HepG2 (cell line): Measurements from ENCODE around the gene RMND5A. TPM values are rescaled to one million over a fixed set of nuclear protein-coding genes. Genes with fewer than 3 reads are reported as not detected.

Experiments used
- ARID2 ChIP-seq: sonication (generic); formaldehyde crosslinking; IDR thresholded peaks from 2 replicates; pipeline ENCODE4 v1.8.1; 2022; ENCODE audit warnings: mild to moderate bottlenecking, missing genetic modification reagents, borderline replicate concordance
- HOXA7 ChIP-seq: sonication (generic); formaldehyde crosslinking; IDR thresholded peaks from 2 replicates; pipeline ENCODE4 v1.8.1; 2022; ENCODE audit warnings: mild to moderate bottlenecking, missing genetic modification reagents, moderate library complexity
- KAT7 ChIP-seq: IDR thresholded peaks from 2 replicates; pipeline ENCODE4 v1.6.1; 2018; ENCODE audit warnings: borderline replicate concordance, missing compliant biosample characterization
- KLF16 ChIP-seq, 2 experiments: sonication (generic) in 1 of 2; formaldehyde crosslinking in 1 of 2; IDR thresholded peaks; 2 replicates each; pipeline versions ENCODE4 v1.6.1 to v1.8.0; 2016 to 2023; ENCODE audit warnings: missing genetic modification reagents in 2 of 2, missing compliant biosample characterization in 1 of 2
- RERE ChIP-seq: IDR thresholded peaks from 2 replicates; pipeline ENCODE4 v1.6.1; 2016; ENCODE audit warnings: low read depth, missing genetic modification reagents, missing compliant biosample characterization
- SRSF4 ChIP-seq: fragments of 200-400 bp; formaldehyde crosslinking; IDR thresholded peaks from one replicate; pipeline ENCODE4 v1.6.1; 2018; ENCODE audit warnings: mild to moderate bottlenecking, low read depth, low read length, moderate library complexity; ENCODE audit not compliant: poor library complexity, severe bottlenecking
- THYN1 ChIP-seq: sonication (generic); formaldehyde crosslinking; IDR thresholded peaks from 2 replicates; pipeline ENCODE4 v1.8.1; 2023; ENCODE audit warnings: low read depth, mild to moderate bottlenecking, moderate library complexity, missing genetic modification reagents, borderline replicate concordance
- ZFY ChIP-seq: sonication (generic); formaldehyde crosslinking; IDR thresholded peaks from 2 replicates; pipeline ENCODE4 v1.4.0; 2020; ENCODE audit warnings: missing genetic modification reagents
- ZGPAT ChIP-seq: IDR thresholded peaks from 2 replicates; pipeline ENCODE4 v1.6.1; 2016; ENCODE audit warnings: mild to moderate bottlenecking
- ZKSCAN8 ChIP-seq: IDR thresholded peaks from 2 replicates; pipeline ENCODE4 v1.6.1; 2016; ENCODE audit warnings: borderline replicate concordance, missing genetic modification reagents, missing compliant biosample characterization
- ZNF253 ChIP-seq: sonication (generic); formaldehyde crosslinking; IDR thresholded peaks from 2 replicates; pipeline ENCODE4 v1.8.0; 2022; ENCODE audit warnings: mild to moderate bottlenecking, missing genetic modification reagents, borderline replicate concordance
- ZNF644 ChIP-seq: IDR thresholded peaks from 2 replicates; pipeline ENCODE4 v1.6.1; 2016; ENCODE audit warnings: low read depth
- ZNF646 ChIP-seq: sonication (generic); formaldehyde crosslinking; IDR thresholded peaks from 2 replicates; pipeline ENCODE4 v1.9.0; 2021; ENCODE audit warnings: mild to moderate bottlenecking, missing genetic modification reagents
- ZNF678 ChIP-seq: sonication (generic); formaldehyde crosslinking; IDR thresholded peaks from 2 replicates; pipeline ENCODE4 v1.4.0; 2020; ENCODE audit warnings: mild to moderate bottlenecking, missing genetic modification reagents
- ZNF724P ChIP-seq: sonication (generic); formaldehyde crosslinking; IDR thresholded peaks from 2 replicates; pipeline ENCODE4 v1.8.0; 2022; ENCODE audit warnings: missing genetic modification reagents, borderline replicate concordance
- polyA plus RNA-seq, 8 experiments: library from polyadenylated mRNA; depleted of rRNA in 3 of 8; stranded (reverse) in 7 of 8; unstranded in 1 of 8; fragments of >200 nt; fragmentation: Illumina TruSeq in 4 of 8; extraction: Trizol in 4 of 8; gene quantifications; 2 replicates each; pipeline versions ENCODE4 v1.2.1 to v1.2.3, GENCODE V29; 2011 to 2016; ENCODE audit warnings: low read depth in 4 of 8, missing spikeins in 1 of 8, mixed read lengths in 1 of 8; ENCODE audit not compliant: insufficient read depth in 1 of 8
- total RNA-seq, 5 experiments: library from RNA; depleted of rRNA; stranded (reverse); fragments of >200 nt; fragmentation: Illumina TruSeq; extraction: Trizol; gene quantifications; 2 replicates each; pipeline ENCODE4 v1.2.3, GENCODE V29; 2016; ENCODE audit warnings: low read depth in 1 of 5

Gene RMND5A
- total and polyA plus RNA-seq, 2 of the 13 experiments (the other 11 are each of a cell fraction or from before 2014, with no cell fraction given): 31.0 to 66.4 TPM

GRCh38 chr2:86808315-86809161, 88.4 kb downstream of the RMND5A start (continued):
- no peak for TF ChIP-seq ZNF646
- TF ChIP-seq SRSF4: no peak
- no peak for TF ChIP-seq ZNF253 (CRISPR knock-in tag)
- TF ChIP-seq ZNF644 (CRISPR knock-in tag): no peak
- TF ChIP-seq KLF16 (CRISPR knock-in tag; IDR thresholded peaks at IDR 0.05): peak in 1 of 2 experiments; percentile 79; a peak in 1 of 4 replicates
- TF ChIP-seq KAT7 (CRISPR knock-in tag): peak; percentile 32; the same call in 1 of the 2 replicates
- 0 out of 2 replicates have a peak, but pooled peaks have one; percentile 29 for TF ChIP-seq ZFY
- no peak for TF ChIP-seq RERE (CRISPR knock-in tag)
- no peak; the same call in 1 of the 2 replicates for TF ChIP-seq ZNF724P (CRISPR knock-in tag)
- TF ChIP-seq ZGPAT: no peak; the same call in 1 of the 2 replicates
- no peak for TF ChIP-seq ARID2 (CRISPR knock-in tag)
- no peak for TF ChIP-seq THYN1 (CRISPR knock-in tag)
- TF ChIP-seq HOXA7 (CRISPR knock-in tag): no peak
- TF ChIP-seq ZKSCAN8 (CRISPR knock-in tag): peak; percentile 46; the same call in 1 of the 2 replicates
- peak; percentile 67; the same call in 1 of the 2 replicates for TF ChIP-seq ZNF678 (CRISPR knock-in tag)
